ENCODE results near the gene CDH13. TPM values are rescaled to one million over a fixed set of nuclear protein-coding genes. Genes with fewer than 3 reads are reported as not detected.

CDH13 gene
- total and polyA plus RNA-seq, 2 experiments from 2014 or later = 1.6 to 4.4 TPM

GRCh38 chr16:83354015-83354414, 727.2 kb downstream of the CDH13 start:
- H3K27me3 ChIP-seq (ENCODE audit: insufficient read depth) = no peaks in the 10 kb centered on the region
- no peaks in the 10 kb centered on the region for H3F3A ChIP-seq (replicated peaks; ENCODE audit: low read depth)
- H4K20me1 ChIP-seq (replicated peaks; ENCODE audit: insufficient read depth) = no peaks in the 10 kb centered on the region
- no peak for ATAC-seq
- no peak for TF ChIP-seq ZNF462 (CRISPR knock-in tag; IDR thresholded peaks at IDR 0.05)
- no peak for TF ChIP-seq CREB1 (CRISPR knock-in tag; IDR thresholded peaks at IDR 0.05; ENCODE audit: low read depth)
- TF ChIP-seq NANOG (IDR thresholded peaks at IDR 0.05; ENCODE audit: borderline replicate concordance) = no peak
- no peak for TF ChIP-seq STAT1 (IDR thresholded peaks at IDR 0.05; ENCODE audit: unreplicated experiment)
- TF ChIP-seq REST (IDR thresholded peaks at IDR 0.05; ENCODE audit: unreplicated experiment) = no peak
- no peak for TF ChIP-seq ZNF331 (CRISPR knock-in tag; IDR thresholded peaks at IDR 0.05; ENCODE audit: low read depth)
- TF ChIP-seq EZH2 (IDR thresholded peaks at IDR 0.05; ENCODE audit: low read depth, unreplicated experiment) = no peak
- TF ChIP-seq ETS1 (IDR thresholded peaks at IDR 0.05) = no peak
- no peak for TF ChIP-seq POLR2AphosphoS5 (IDR thresholded peaks at IDR 0.05; ENCODE audit: low read depth)
- TF ChIP-seq ZNF114 (CRISPR knock-in tag; IDR thresholded peaks at IDR 0.05) = no peak
- TF ChIP-seq, protein P1, sequence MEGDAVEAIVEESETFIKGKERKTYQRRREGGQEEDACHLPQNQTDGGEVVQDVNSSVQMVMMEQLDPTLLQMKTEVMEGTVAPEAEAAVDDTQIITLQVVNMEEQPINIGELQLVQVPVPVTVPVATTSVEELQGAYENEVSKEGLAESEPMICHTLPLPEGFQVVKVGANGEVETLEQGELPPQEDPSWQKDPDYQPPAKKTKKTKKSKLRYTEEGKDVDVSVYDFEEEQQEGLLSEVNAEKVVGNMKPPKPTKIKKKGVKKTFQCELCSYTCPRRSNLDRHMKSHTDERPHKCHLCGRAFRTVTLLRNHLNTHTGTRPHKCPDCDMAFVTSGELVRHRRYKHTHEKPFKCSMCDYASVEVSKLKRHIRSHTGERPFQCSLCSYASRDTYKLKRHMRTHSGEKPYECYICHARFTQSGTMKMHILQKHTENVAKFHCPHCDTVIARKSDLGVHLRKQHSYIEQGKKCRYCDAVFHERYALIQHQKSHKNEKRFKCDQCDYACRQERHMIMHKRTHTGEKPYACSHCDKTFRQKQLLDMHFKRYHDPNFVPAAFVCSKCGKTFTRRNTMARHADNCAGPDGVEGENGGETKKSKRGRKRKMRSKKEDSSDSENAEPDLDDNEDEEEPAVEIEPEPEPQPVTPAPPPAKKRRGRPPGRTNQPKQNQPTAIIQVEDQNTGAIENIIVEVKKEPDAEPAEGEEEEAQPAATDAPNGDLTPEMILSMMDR (conservative IDR thresholded peaks at IDR 0.05; ENCODE audit: low read depth in 2 of 2) = no peak
- no peaks in the 10 kb centered on the region for H3K79me2 ChIP-seq (replicated peaks; ENCODE audit: insufficient read depth)
- no peaks in the 10 kb centered on the region for H3K36me3 ChIP-seq (ENCODE audit: insufficient read depth)
- H3K27ac ChIP-seq (ENCODE audit: low read depth) = no peak overlapping the region
- peaks cover 4% of the 10 kb centered on the region for H3K27me3 Mint-ChIP-seq (ENCODE audit: insufficient read depth, low read depth, poor library complexity)
- no peak overlapping the region for H3K4me3 ChIP-seq
- no peak for DNase-seq (ENCODE audit: low spot score)
- no peaks in the 10 kb centered on the region for H3K4me1 ChIP-seq (ENCODE audit: insufficient read depth)
- no peak overlapping the region for H3K4me3 Mint-ChIP-seq
- H3K36me3 Mint-ChIP-seq (ENCODE audit: low read depth) = no peaks in the 10 kb centered on the region
- H3K4me2 ChIP-seq = no peak overlapping the region
- no peak overlapping the region for H2AFZ ChIP-seq
- no peaks in the 10 kb centered on the region for H3K9me2 ChIP-seq (ENCODE audit: insufficient read depth)
- no peaks in the 10 kb centered on the region for H3K4me1 Mint-ChIP-seq
- H3K27ac Mint-ChIP-seq = no peak overlapping the region
- no peaks in the 10 kb centered on the region for H3K9me3 Mint-ChIP-seq

Measured in GM23338 (cell line).